Calu3 (cell line): Measurements from ENCODE around the gene LAMC3. TPM values are rescaled to one million over a fixed set of nuclear protein-coding genes. Genes with fewer than 3 reads are reported as not detected.
A peak's percentile ranks its signal among the peaks of the same experiment; 100 is the strongest.

Experiments used
- Bru-seq: library from RNA; stranded (reverse); fragments of 400-500 nt; gene quantifications from one replicate; lab custom pipeline; 2021; lab: Mats Ljungman, UMichigan
- BruChase-seq, 2 experiments: library from RNA; stranded (reverse); fragments of 400-500 nt; gene quantifications; one replicate each; lab custom pipeline; 2021; lab: Mats Ljungman, UMichigan
- BruUV-seq: library from RNA; stranded (reverse); fragments of 400-500 nt; replicated peaks from 2 replicates; lab custom pipeline; 2021; lab: Mats Ljungman, UMichigan
- CTCF ChIA-PET: fragments of 300-600 bp; sonication (Branson Sonifier 250); formaldehyde crosslinking; loops from one replicate; lab custom pipeline; 2022; ENCODE audit warnings: antibody characterized with exemption; lab: Charles Lee
- DNase-seq: peaks from one replicate; pipeline ENCODE4 v3.0.0; 2022
- H3K27ac Mint-ChIP-seq: one replicate; pipeline ENCODE4 v1.8.0; 2022; ENCODE audit warnings: mixed read lengths; ENCODE audit not compliant: unreplicated experiment
- H3K27me3 Mint-ChIP-seq: one replicate; pipeline ENCODE4 v1.8.0; 2022; ENCODE audit warnings: mixed read lengths; ENCODE audit not compliant: unreplicated experiment
- H3K36me3 Mint-ChIP-seq: one replicate; pipeline ENCODE4 v1.8.0; 2022; ENCODE audit warnings: mild to moderate bottlenecking, moderate library complexity, mixed read lengths; ENCODE audit not compliant: insufficient read depth, unreplicated experiment
- H3K4me1 Mint-ChIP-seq: one replicate; pipeline ENCODE4 v1.8.0; 2022; ENCODE audit warnings: mild to moderate bottlenecking, low read depth, mixed read lengths; ENCODE audit not compliant: unreplicated experiment
- H3K4me3 Mint-ChIP-seq: one replicate; pipeline ENCODE4 v1.8.0; 2022; ENCODE audit warnings: mild to moderate bottlenecking, low read depth, moderate library complexity, mixed read lengths; ENCODE audit not compliant: unreplicated experiment
- H3K9me3 Mint-ChIP-seq: one replicate; pipeline ENCODE4 v1.8.0; 2022; ENCODE audit warnings: low read depth, mixed read lengths; ENCODE audit not compliant: unreplicated experiment
- CTCF ChIP-seq: fragments of 200-600 bp; IDR thresholded peaks from one replicate; pipeline ENCODE4 v1.8.0; 2022; ENCODE audit warnings: antibody characterized with exemption; ENCODE audit not compliant: unreplicated experiment
- intact Hi-C: fragments of 100-400 bp; cut with micrococcal nuclease; formaldehyde crosslinking; loops from one replicate; pipeline ENCODE4 v1.10.0; 2022; ENCODE audit not compliant: unreplicated experiment
- long read RNA-seq: library from polyadenylated mRNA; stranded (forward); transcript quantifications from one replicate; pipeline ENCODE4 v2.0.0, GENCODE V29; 2022
- total RNA-seq: library from RNA; stranded (reverse); gene quantifications from 2 replicates; pipeline ENCODE4 v1.2.3, GENCODE V29; 2022

The LAMC3 gene
- not detected in 2 replicates for total RNA-seq
- Bru-seq, nascent RNA, result not detected
- percentile 3 among the genes with signal in this experiment for BruChase-seq, experiment 1, labeled RNA remaining after a 6-hour chase
- percentile 1 among the genes with signal in this experiment for BruChase-seq, experiment 2, labeled RNA remaining after a 2-hour chase
- long read RNA-seq, result 0 reads

GRCh38 chr9:131008909-131009618, at the start of gene LAMC3:
Gene LAMC3 (plus strand): TSS chr9:131009174. CDS start chr9:131009215, 41 bp downstream.
- CTCF ChIA-PET, result interaction anchor here (0.6 kb wide), 1 partner anchor 11 kb away, joined by 3 read pairs; no protein-coding TSS in a partner anchor
- Mint-ChIP-seq H3K4me3 (no peak within 1 kb of the TSS), H3K4me1 (no peaks in the 10 kb centered on the region), H3K27ac (no peak within 1 kb of the TSS), H3K9me3 (no peaks in the 10 kb centered on the region), H3K27me3 (peaks cover 32% of the 10 kb centered on the region), H3K36me3 (no peaks in the 10 kb centered on the region)
- intact Hi-C loops, result no loop called here
- DNase-seq, result peak; percentile 13
- BruUV-seq, result no TSS peak
- TF ChIP-seq CTCF, result peak; percentile 15

- intact Hi-C loops, result no loop called here
- Mint-ChIP-seq H3K36me3 (peaks cover 14% of the 10 kb centered on the region), H3K4me1 (peaks cover 17% of the 10 kb centered on the region), H3K27ac (no peak overlapping the region), H3K27me3 (no peaks in the 10 kb centered on the region), H3K9me3 (peaks cover 4% of the 10 kb centered on the region), H3K4me3 (no peak overlapping the region)
- BruUV-seq, result no TSS peak
- no peak for DNase-seq
- no peak for TF ChIP-seq CTCF
- CTCF ChIA-PET, result no interaction called here
Measured at GRCh38 chr9:130959809-130960334, 49.1 kb upstream of the LAMC3 start.

- peak overlapping the region; percentile 46 for H3K27ac Mint-ChIP-seq
Measured at GRCh38 chr9:130960522-130961378, 48.2 kb upstream of the LAMC3 start.

More at GRCh38 chr9:130960522-130961378, 48.2 kb upstream of the LAMC3 start:
- DNase-seq, result no peak
- TF ChIP-seq CTCF, result no peak
- no TSS peak for BruUV-seq
- Mint-ChIP-seq H3K4me1 (peaks cover 17% of the 10 kb centered on the region), H3K4me3 (no peak overlapping the region), H3K36me3 (peaks cover 14% of the 10 kb centered on the region), H3K9me3 (peaks cover 4% of the 10 kb centered on the region), H3K27me3 (no peaks in the 10 kb centered on the region)
- intact Hi-C loops, result no loop called here
- CTCF ChIA-PET, result no interaction called here
